ENCODE results near the gene ZNF460.

DNA sequence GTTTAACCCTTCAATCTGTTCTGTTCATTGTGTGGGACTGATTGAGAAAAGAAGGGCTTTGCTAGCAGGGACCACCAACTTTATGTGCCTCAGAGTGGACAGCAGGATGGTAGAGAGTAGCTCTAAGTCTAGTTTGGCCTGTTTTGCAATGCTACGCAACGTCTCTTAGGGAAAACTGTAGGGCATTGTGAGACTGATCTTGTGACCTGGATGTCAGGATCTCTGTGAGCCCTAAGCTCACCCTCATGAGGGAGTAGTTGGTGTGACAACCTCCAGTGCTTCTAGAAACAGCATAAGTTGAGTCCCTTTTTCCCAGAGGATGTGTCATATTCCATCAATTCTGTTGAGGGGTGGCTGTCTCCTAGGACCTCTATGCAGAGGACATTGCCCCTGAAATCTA, 30.5 kb downstream of the ZNF460 start:
- TF ChIP-seq, protein P1, sequence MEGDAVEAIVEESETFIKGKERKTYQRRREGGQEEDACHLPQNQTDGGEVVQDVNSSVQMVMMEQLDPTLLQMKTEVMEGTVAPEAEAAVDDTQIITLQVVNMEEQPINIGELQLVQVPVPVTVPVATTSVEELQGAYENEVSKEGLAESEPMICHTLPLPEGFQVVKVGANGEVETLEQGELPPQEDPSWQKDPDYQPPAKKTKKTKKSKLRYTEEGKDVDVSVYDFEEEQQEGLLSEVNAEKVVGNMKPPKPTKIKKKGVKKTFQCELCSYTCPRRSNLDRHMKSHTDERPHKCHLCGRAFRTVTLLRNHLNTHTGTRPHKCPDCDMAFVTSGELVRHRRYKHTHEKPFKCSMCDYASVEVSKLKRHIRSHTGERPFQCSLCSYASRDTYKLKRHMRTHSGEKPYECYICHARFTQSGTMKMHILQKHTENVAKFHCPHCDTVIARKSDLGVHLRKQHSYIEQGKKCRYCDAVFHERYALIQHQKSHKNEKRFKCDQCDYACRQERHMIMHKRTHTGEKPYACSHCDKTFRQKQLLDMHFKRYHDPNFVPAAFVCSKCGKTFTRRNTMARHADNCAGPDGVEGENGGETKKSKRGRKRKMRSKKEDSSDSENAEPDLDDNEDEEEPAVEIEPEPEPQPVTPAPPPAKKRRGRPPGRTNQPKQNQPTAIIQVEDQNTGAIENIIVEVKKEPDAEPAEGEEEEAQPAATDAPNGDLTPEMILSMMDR (conservative IDR thresholded peaks at IDR 0.05 in 1 of 2, IDR thresholded peaks at IDR 0.05 in 1 of 2; ENCODE audit: low read depth in 1 of 2, low read length in 2 of 2), result no peak
- TF ChIP-seq EZH2 (IDR thresholded peaks at IDR 0.05; ENCODE audit: low read length, missing control alignments), result no peak

All from fibroblast of lung (primary cell).